Tibial nerve (tissue), 4 donors: ENCODE results near the gene NANP.

Source experiments
- CTCF ChIP-seq, 5 experiments: fragments of 200-600 bp in 3 of 5; fragments of 450-650 bp in 2 of 5; sonication (generic) in 3 of 5; IDR thresholded peaks; one replicate each; pipeline ENCODE4 v1.5.1; 2016 to 2019; ENCODE audit warnings: antibody characterized with exemption in 5 of 5, mild to moderate bottlenecking in 3 of 5, moderate library complexity in 2 of 5
- EP300 ChIP-seq, 2 donors: sonication (generic); formaldehyde crosslinking; IDR thresholded peaks; one replicate each; pipeline ENCODE4 v1.6.1; 2017; ENCODE audit warnings: antibody characterized with exemption in 2 of 2, mild to moderate bottlenecking in 1 of 2

GRCh38 chr20:25672659-25673235 lies 48.9 kb upstream of the NANP start:
- no peak for TF ChIP-seq CTCF (IDR thresholded peaks at IDR 0.05)
- TF ChIP-seq EP300 (IDR thresholded peaks at IDR 0.05): no peak
